NT2/D1 (cell line): Measurements from ENCODE around the gene SLC34A2.

Experiments
- DNase-seq: peaks from one replicate; pipeline ENCODE4 v3.0.0-alpha.2; 2011; ENCODE audit warnings: low read depth, low spot score
- H3K27me3 ChIP-seq: 2 replicates; pipeline ENCODE4 v1.6.0; 2011; ENCODE audit warnings: mild to moderate bottlenecking; ENCODE audit not compliant: insufficient read length, insufficient read depth
- H3K36me3 ChIP-seq: 2 replicates; pipeline ENCODE4 v1.6.1; 2011; ENCODE audit warnings: mild to moderate bottlenecking, low read length, mixed read lengths; ENCODE audit not compliant: insufficient read depth, insufficient read length
- H3K4me1 ChIP-seq: 2 replicates; pipeline ENCODE4 v1.5.1; 2011; ENCODE audit not compliant: insufficient read depth, insufficient read length
- H3K4me3 ChIP-seq: 2 replicates; pipeline ENCODE4 v1.5.1; 2011; ENCODE audit warnings: low read depth; ENCODE audit not compliant: insufficient read length
- H3K9ac ChIP-seq: 2 replicates; pipeline ENCODE4 v1.6.0; 2011; ENCODE audit warnings: low read depth; ENCODE audit not compliant: insufficient read length
- H3K9me3 ChIP-seq: 2 replicates; pipeline ENCODE4 v1.5.1; 2011; ENCODE audit warnings: mild to moderate bottlenecking, low read length; ENCODE audit not compliant: insufficient read depth
- SUZ12 ChIP-seq: IDR thresholded peaks from 2 replicates; pipeline ENCODE4 v1.6.1; 2011; ENCODE audit not compliant: insufficient read length, insufficient read depth; ENCODE audit errors: extremely low read depth
- YY1 ChIP-seq: IDR thresholded peaks from 2 replicates; pipeline ENCODE4 v1.6.1; 2011; ENCODE audit not compliant: insufficient read length, insufficient read depth
- ZNF274 ChIP-seq: IDR thresholded peaks from 2 replicates; pipeline ENCODE4 v1.6.1; 2011; ENCODE audit warnings: mild to moderate bottlenecking, low read depth, low read length

SLC34A2 gene

DNA sequence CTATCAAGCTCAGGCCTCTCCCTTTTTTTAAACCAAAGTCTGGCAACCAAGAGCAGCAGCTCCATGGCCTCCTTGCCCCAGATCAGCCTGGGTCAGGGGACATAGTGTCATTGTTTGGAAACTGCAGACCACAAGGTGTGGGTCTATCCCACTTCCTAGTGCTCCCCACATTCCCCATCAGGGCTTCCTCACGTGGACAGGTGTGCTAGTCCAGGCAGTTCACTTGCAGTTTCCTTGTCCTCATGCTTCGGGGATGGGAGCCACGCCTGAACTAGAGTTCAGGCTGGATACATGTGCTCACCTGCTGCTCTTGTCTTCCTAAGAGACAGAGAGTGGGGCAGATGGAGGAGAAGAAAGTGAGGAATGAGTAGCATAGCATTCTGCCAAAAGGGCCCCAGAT is 21.5 kb downstream of the SLC34A2 start:
- H3K4me1 ChIP-seq = no peaks in the 10 kb centered on the region
- DNase-seq = no peak
- no peaks in the 10 kb centered on the region for H3K27me3 ChIP-seq
- no peak overlapping the region for H3K4me3 ChIP-seq
- TF ChIP-seq YY1 (no peak), SUZ12 (no peak), ZNF274 (no peak)
- H3K36me3 ChIP-seq = no peaks in the 10 kb centered on the region
- H3K9me3 ChIP-seq = no peaks in the 10 kb centered on the region
- H3K9ac ChIP-seq = no peak overlapping the region

- TF ChIP-seq ZNF274 (no peak), SUZ12 (no peak), YY1 (no peak)
- Histone ChIP-seq H3K9ac (no peak overlapping the region), H3K9me3 (no peaks in the 10 kb centered on the region), H3K4me3 (no peak overlapping the region), H3K36me3 (no peaks in the 10 kb centered on the region), H3K4me1 (no peaks in the 10 kb centered on the region), H3K27me3 (no peaks in the 10 kb centered on the region)
- no peak for DNase-seq
These were observed 22.3 kb downstream of the SLC34A2 start for GRCh38 chr4:25677943-25678342.

DNA sequence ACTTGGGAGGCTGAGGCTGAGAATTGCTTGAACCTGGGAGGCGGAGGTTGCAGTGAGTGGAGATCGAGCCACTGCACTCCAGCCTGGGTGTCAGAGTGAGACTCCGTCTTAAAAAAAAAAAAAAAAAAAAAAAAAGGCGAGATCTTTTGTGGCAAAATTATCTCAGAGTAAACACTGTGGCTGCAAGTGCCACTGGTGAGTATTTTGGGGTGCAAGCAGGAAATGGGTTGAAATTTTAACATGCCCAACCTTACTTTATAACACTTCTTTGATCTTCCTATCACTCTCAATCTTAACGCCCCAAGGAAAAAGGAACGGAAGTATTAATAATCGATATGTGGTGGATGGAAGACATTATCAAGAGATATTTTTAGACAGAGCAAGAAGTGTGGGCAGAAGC is 32.1 kb downstream of the SLC34A2 start:
- TF ChIP-seq YY1 = no peak
- no peak for TF ChIP-seq SUZ12
- TF ChIP-seq ZNF274 = no peak
- DNase-seq = no peak

GRCh38 chr4:25694466-25694865 is 38.8 kb downstream of the SLC34A2 start:
- no peak for TF ChIP-seq SUZ12
- TF ChIP-seq YY1 = no peak
- no peak for TF ChIP-seq ZNF274
- Histone ChIP-seq H3K9me3 (peaks cover 26% of the 10 kb centered on the region), H3K27me3 (no peaks in the 10 kb centered on the region), H3K9ac (no peak overlapping the region), H3K4me3 (no peak overlapping the region), H3K4me1 (no peaks in the 10 kb centered on the region), H3K36me3 (no peaks in the 10 kb centered on the region)
- DNase-seq = no peak

More for the DNA sequence above, 32.1 kb downstream of the SLC34A2 start:
- H3K36me3 ChIP-seq = no peaks in the 10 kb centered on the region
- no peak overlapping the region for H3K9ac ChIP-seq
- no peaks in the 10 kb centered on the region for H3K27me3 ChIP-seq
- H3K9me3 ChIP-seq = peaks cover 31% of the 10 kb centered on the region
- no peak overlapping the region for H3K4me3 ChIP-seq
- H3K4me1 ChIP-seq = no peaks in the 10 kb centered on the region

DNA sequence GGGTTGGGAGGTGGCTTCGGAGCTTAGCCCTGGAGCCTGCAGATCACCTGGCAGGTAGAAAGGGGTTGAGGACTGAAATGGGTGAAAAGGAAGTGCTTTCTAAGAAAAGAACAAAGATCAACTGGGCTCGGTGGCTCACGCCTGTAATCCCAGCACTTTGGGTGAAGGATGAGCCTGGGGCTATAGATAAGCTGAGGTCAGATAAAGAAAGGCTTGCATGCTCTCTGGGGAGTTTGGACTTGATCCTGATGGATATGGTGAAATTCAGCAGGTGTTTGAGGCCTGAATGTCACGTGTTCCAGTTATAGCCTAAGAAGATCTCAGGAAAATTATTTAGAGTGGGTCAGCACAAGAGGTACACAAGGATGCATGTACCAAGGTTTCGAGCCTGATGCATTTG is 40.8 kb downstream of the SLC34A2 start:
- Histone ChIP-seq H3K4me1 (no peaks in the 10 kb centered on the region), H3K4me3 (no peak overlapping the region), H3K27me3 (no peaks in the 10 kb centered on the region), H3K9me3 (peaks cover 9% of the 10 kb centered on the region), H3K9ac (no peak overlapping the region), H3K36me3 (no peaks in the 10 kb centered on the region)
- TF ChIP-seq YY1 = no peak
- TF ChIP-seq ZNF274 = no peak
- no peak for TF ChIP-seq SUZ12
- DNase-seq = no peak

- Histone ChIP-seq H3K27me3 (no peaks in the 10 kb centered on the region), H3K9ac (no peak overlapping the region), H3K9me3 (no peaks in the 10 kb centered on the region; the same call in 1 of the 2 replicates), H3K4me1 (no peaks in the 10 kb centered on the region), H3K4me3 (no peak overlapping the region), H3K36me3 (no peaks in the 10 kb centered on the region)
- DNase-seq = no peak
- TF ChIP-seq SUZ12 = no peak
- TF ChIP-seq YY1 = no peak
- no peak for TF ChIP-seq ZNF274
These were observed 41.9 kb downstream of the SLC34A2 start for GRCh38 chr4:25697516-25697915.

DNA sequence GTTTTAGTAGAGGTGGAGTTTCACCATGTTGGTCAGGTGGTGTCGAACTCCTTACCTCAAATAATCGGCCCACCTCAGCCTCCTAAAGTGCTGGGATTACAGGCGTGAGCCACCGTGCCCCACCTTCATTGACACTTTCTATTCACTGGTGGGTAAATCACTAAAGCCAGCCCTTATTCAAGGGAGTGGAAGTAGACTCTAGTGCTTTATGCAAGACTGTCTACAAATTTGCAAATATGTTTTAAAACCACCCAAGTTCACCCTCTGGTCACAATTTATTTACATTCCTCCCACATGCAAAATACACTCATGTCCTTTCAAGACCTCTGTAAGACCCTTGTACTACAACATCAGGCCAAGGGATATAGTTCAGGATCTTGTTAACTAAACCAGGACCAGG is 45.0 kb downstream of the SLC34A2 start:
- Histone ChIP-seq H3K36me3 (no peaks in the 10 kb centered on the region), H3K9me3 (no peaks in the 10 kb centered on the region), H3K4me3 (no peak overlapping the region), H3K27me3 (no peaks in the 10 kb centered on the region), H3K4me1 (no peaks in the 10 kb centered on the region), H3K9ac (no peak overlapping the region)
- no peak for DNase-seq
- TF ChIP-seq SUZ12 (no peak), ZNF274 (no peak), YY1 (no peak)
